ENCODE measurements around the gene NFATC1.

DNA sequence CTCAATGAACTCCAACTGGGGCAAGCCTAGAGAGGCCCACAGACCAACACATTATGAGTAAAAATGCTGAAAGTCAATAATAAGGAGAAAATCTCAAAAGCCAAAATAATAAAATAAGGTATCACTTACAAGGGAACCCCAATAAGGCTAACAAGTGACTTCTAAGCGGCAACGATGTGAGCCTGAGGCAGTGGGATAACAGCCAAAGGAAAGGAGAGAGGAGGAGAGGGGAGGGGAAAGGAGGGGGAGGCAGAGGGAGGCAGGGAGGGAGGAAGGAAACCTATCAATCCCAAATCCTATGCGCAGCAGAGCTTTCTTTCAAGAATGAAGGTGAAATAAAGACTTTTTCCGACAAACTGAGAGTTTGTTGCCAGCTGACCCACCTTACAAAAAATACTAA, 6.0 kb upstream of the NFATC1 start:
- TF ChIP-seq CTCF (IDR thresholded peaks at IDR 0.05) (no peak), POLR2A (IDR thresholded peaks at IDR 0.05) (no peak)
